IMR-90 (cell line): Measurements from ENCODE around the gene RPAP2. TPM values are rescaled to one million over a fixed set of nuclear protein-coding genes. Genes with fewer than 3 reads are reported as not detected.

ENCODE experiments used
- ATAC-seq: fragments of 200-7000 bp; cut with Tn5 transposase; 2 replicates; pipeline ENCODE4 v1.9.1; 2020; ENCODE audit warnings: low read depth, mild to moderate bottlenecking, moderate library complexity
- BruUV-seq: library from RNA; stranded (reverse); fragments of 400-500 nt; replicated peaks from 2 replicates; lab custom pipeline; 2021; lab: Mats Ljungman, UMichigan
- CTCF ChIA-PET: fragments of 300-600 bp; formaldehyde crosslinking; extraction: SDS; loops from one replicate; lab custom pipeline; 2021; ENCODE audit warnings: antibody characterized with exemption; lab: Yijun Ruan, JAX
- POLR2A ChIA-PET: fragments of 300-600 bp; sonication (Branson Sonifier 250); formaldehyde crosslinking; loops from one replicate; lab custom pipeline; 2022; ENCODE audit warnings: antibody characterized with exemption; ENCODE audit not compliant: unreplicated experiment; lab: Charles Lee
- DNase-seq: peaks from one replicate; pipeline ENCODE4 v3.0.0; 2013
- H2AFZ ChIP-seq: replicated peaks from 2 replicates; pipeline ENCODE3; 2013; ENCODE audit warnings: low read length, mild to moderate bottlenecking; ENCODE audit not compliant: poor library complexity
- H2AK5ac ChIP-seq: 2 replicates; pipeline ENCODE4 v1.6.1; 2013; ENCODE audit warnings: low read depth, low read length, inconsistent platforms
- H2AK9ac ChIP-seq: replicated peaks from 2 replicates; pipeline ENCODE3; 2013; ENCODE audit warnings: mild to moderate bottlenecking, low read depth, low read length, moderate library complexity; ENCODE audit not compliant: poor library complexity
- H2BK120ac ChIP-seq: 2 replicates; pipeline ENCODE4 v1.6.1; 2013; ENCODE audit warnings: low read depth, low read length, inconsistent platforms
- H2BK15ac ChIP-seq: 3 replicates; pipeline ENCODE4 v1.6.1; 2013; ENCODE audit warnings: low read depth, low read length, inconsistent platforms
- H2BK20ac ChIP-seq: 2 replicates; pipeline ENCODE4 v1.6.1; 2013; ENCODE audit warnings: low read depth, mild to moderate bottlenecking, inconsistent platforms, low read length, moderate library complexity
- H2BK5ac ChIP-seq: 2 replicates; pipeline ENCODE4 v1.6.1; 2013; ENCODE audit warnings: mild to moderate bottlenecking, low read depth, low read length, inconsistent platforms; ENCODE audit not compliant: poor library complexity, severe bottlenecking
- H3K14ac ChIP-seq: replicated peaks from 2 replicates; pipeline ENCODE4 v1.6.1; 2013; ENCODE audit warnings: low read depth, low read length, inconsistent platforms
- H3K18ac ChIP-seq: 2 replicates; pipeline ENCODE4 v1.6.1; 2013; ENCODE audit warnings: low read depth, low read length, control low read depth
- H3K23ac ChIP-seq: 2 replicates; pipeline ENCODE4 v1.6.1; 2013; ENCODE audit warnings: low read depth, low read length, inconsistent platforms
- H3K27ac ChIP-seq: 2 replicates; pipeline ENCODE4 v1.5.1; 2013; ENCODE audit warnings: mild to moderate bottlenecking, control low read depth, low read length; ENCODE audit not compliant: insufficient read depth
- H3K27me3 ChIP-seq: 2 replicates; pipeline ENCODE4 v1.6.1; 2013; ENCODE audit warnings: low read length; ENCODE audit not compliant: control insufficient read depth, insufficient read depth
- H3K36me3 ChIP-seq: 2 replicates; pipeline ENCODE4 v1.6.1; 2013; ENCODE audit warnings: low read length, mixed read lengths; ENCODE audit not compliant: control insufficient read depth, insufficient read depth
- H3K4ac ChIP-seq: 2 replicates; pipeline ENCODE4 v1.6.1; 2013; ENCODE audit warnings: low read depth, low read length, inconsistent platforms
- H3K4me1 ChIP-seq: 2 replicates; pipeline ENCODE4 v1.6.1; 2013; ENCODE audit warnings: low read length, mixed read lengths; ENCODE audit not compliant: control insufficient read depth, insufficient read depth
- H3K4me2 ChIP-seq: 2 replicates; pipeline ENCODE4 v1.6.1; 2013; ENCODE audit warnings: low read depth, mild to moderate bottlenecking, control low read depth, low read length, moderate library complexity
- H3K4me3 ChIP-seq: 2 replicates; pipeline ENCODE4 v1.5.1; 2013; ENCODE audit warnings: low read depth, mild to moderate bottlenecking, control low read depth, low read length, moderate library complexity; ENCODE audit not compliant: insufficient read depth
- H3K56ac ChIP-seq: 2 replicates; pipeline ENCODE4 v1.6.1; 2013; ENCODE audit warnings: low read length, inconsistent platforms; ENCODE audit not compliant: insufficient read depth; ENCODE audit errors: extremely low read depth
- H3K79me1 ChIP-seq, 2 experiments: 2 replicates each; pipeline ENCODE4 v1.6.1; 2013; ENCODE audit warnings: low read length in 2 of 2, inconsistent platforms in 1 of 2, low read depth in 1 of 2
- H3K9ac ChIP-seq: 2 replicates; pipeline ENCODE4 v1.6.1; 2013; ENCODE audit warnings: low read depth, low read length, control low read depth
- H3K9me1 ChIP-seq: 2 replicates; pipeline ENCODE4 v1.6.1; 2013; ENCODE audit warnings: low read length, inconsistent platforms; ENCODE audit not compliant: insufficient read depth
- H3K9me3 ChIP-seq: 2 replicates; pipeline ENCODE4 v1.6.1; 2013; ENCODE audit warnings: low read length; ENCODE audit not compliant: control insufficient read depth, insufficient read depth
- H4K20me1 ChIP-seq: 2 replicates; pipeline ENCODE4 v1.6.1; 2013; ENCODE audit warnings: low read length, inconsistent platforms; ENCODE audit not compliant: insufficient read depth
- H4K5ac ChIP-seq: 2 replicates; pipeline ENCODE4 v1.6.1; 2013; ENCODE audit warnings: mild to moderate bottlenecking, low read depth, low read length, control low read depth
- H4K8ac ChIP-seq, 2 experiments: 2 replicates each; pipeline ENCODE4 v1.6.1; 2013; ENCODE audit warnings: low read depth in 2 of 2, low read length in 2 of 2, control low read depth in 1 of 2, inconsistent platforms in 1 of 2
- H4K91ac ChIP-seq: 2 replicates; pipeline ENCODE4 v1.6.1; 2013; ENCODE audit warnings: low read depth, low read length, inconsistent platforms; ENCODE audit not compliant: insufficient read depth
- CEBPB ChIP-seq: IDR thresholded peaks from 2 replicates; pipeline ENCODE4 v1.6.1; 2012; ENCODE audit warnings: low read depth, low read length, improper control_type of control experiment
- NFE2L2 ChIP-seq: fragments of 150-350 bp; IDR thresholded peaks from 2 replicates; pipeline ENCODE4 v1.6.1; 2016; ENCODE audit warnings: low read depth, mild to moderate bottlenecking, low read length
- RAD21 ChIP-seq: IDR thresholded peaks from 2 replicates; pipeline ENCODE4 v1.6.1; 2012; ENCODE audit warnings: low read length, improper control_type of control experiment
- RCOR1 ChIP-seq: IDR thresholded peaks from 2 replicates; pipeline ENCODE4 v1.6.1; 2012; ENCODE audit warnings: mild to moderate bottlenecking, low read length, improper control_type of control experiment; ENCODE audit not compliant: insufficient replicate concordance
- SMC3 ChIP-seq: fragments of 150-350 bp; IDR thresholded peaks from 2 replicates; pipeline ENCODE4 v1.6.1; 2016; ENCODE audit warnings: low read depth, mild to moderate bottlenecking, antibody characterized with exemption, low read length, moderate library complexity
- WGBS, 2 experiments: methylation state at CpG; one replicate each; pipeline versions ENCODE4 v1.1.5 to v1.1.7; 2013; ENCODE audit warnings: missing lambda C conversion rate in 2 of 2; ENCODE audit not compliant: insufficient read length in 1 of 2; ENCODE audit errors: extremely low coverage in 2 of 2; 5-methylcytosine and 5-hydroxymethylcytosine counted together
- dilution Hi-C: fragments of 300-500 bp; cut with HindIII; formaldehyde crosslinking; loops from one replicate; pipeline ENCODE4 v1.14.3; 2018; ENCODE audit warnings: low sequenced_read_pairs; ENCODE audit not compliant: unreplicated experiment
- in situ Hi-C: fragments of 300-500 bp; cut with MboI; formaldehyde crosslinking; loops from 3 replicates; pipeline ENCODE4 v1.14.3; 2019; ENCODE audit warnings: low sequenced_read_pairs, inconsistent platforms, mixed read lengths
- intact Hi-C: fragments of 100-400 bp; cut with micrococcal nuclease; formaldehyde crosslinking; loops from 2 replicates; pipeline ENCODE4 v1.10.0; 2022
- polyA plus RNA-seq, 3 experiments: library from polyadenylated mRNA; depleted of rRNA; stranded (reverse); fragments of >200 nt; gene quantifications; 2 replicates each; pipeline ENCODE4 v1.2.3, GENCODE V29; 2012; ENCODE audit warnings: low replicate concordance in 1 of 3
- total RNA-seq: library from RNA; depleted of rRNA; stranded (reverse); fragments of >200 nt; gene quantifications from 2 replicates; pipeline ENCODE4 v1.2.3, GENCODE V29; 2012
- TF ChIP-seq, protein P1 (sequence below): conservative IDR thresholded peaks from 2 replicates; pipeline ENCODE4 v1.5.1; 2012; ENCODE audit warnings: mild to moderate bottlenecking, low read depth, low read length, improper control_type of control experiment

The RPAP2 gene
- total and polyA plus RNA-seq, 2 of the 4 experiments (the other 2 are of a cell fraction) = 7.1 to 13.6 TPM

DNA sequence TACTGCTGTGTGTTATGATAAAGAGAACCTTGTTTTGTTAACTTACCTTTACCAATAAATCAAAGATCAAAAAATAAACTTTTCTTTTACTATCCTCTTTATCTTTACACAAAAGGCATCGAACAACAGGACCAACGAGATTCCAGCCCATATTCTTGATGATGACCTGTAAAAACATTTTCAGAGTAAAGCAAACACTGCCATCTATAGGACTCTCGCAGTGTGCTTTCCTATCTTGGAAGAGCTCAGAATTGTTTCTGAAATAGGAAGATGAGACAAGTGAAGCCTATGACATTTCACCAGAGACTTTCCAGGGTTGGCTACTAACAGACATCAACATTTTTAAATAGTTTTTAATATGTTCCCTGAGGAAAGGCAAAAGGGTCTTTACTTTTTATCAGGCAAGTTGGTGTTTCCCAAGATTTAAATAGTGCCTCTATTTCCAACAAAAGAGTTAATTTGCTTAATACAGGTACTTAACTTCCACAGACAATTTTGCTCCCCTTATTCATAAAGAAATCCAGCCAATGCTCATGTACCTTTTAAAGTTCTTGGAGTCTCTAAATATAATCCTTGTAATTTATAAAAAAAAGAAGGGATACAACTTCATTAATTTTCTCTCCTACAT is 7.4 kb upstream of the RPAP2 start:
- no peak overlapping the region for H3K4me3 ChIP-seq
- H4K8ac ChIP-seq = no peak overlapping the region
- WGBS, 2 experiments = no CpG with 5 or more reads among the region's 3 CpGs
- H3K36me3 ChIP-seq = peaks cover 9% of the 10 kb centered on the region
- H2BK5ac ChIP-seq = no peak overlapping the region
- no peak overlapping the region for H3K14ac ChIP-seq
- no TSS peak for BruUV-seq
- no peak overlapping the region for H3K18ac ChIP-seq
- no peaks in the 10 kb centered on the region for H3K9me3 ChIP-seq
- no peak overlapping the region for H2AK5ac ChIP-seq
- intact Hi-C loops (loop anchor here (1.0 to 10.0 kb wide), 4 partner anchors 294 to 1007 kb away; no protein-coding TSS in a partner anchor), in situ Hi-C loops (loop anchor here (5.0 to 10.0 kb wide), 2 partner anchors 294 to 777 kb away; no protein-coding TSS in a partner anchor), dilution Hi-C loops (no loop called here)
- H3K4ac ChIP-seq = no peak overlapping the region
- H3K9me1 ChIP-seq = no peaks in the 10 kb centered on the region
- no peaks in the 10 kb centered on the region for H3K27me3 ChIP-seq
- no peak overlapping the region for H2BK120ac ChIP-seq
- peaks cover 2 to 3% of the 10 kb centered on the region in 2 experiments; a peak in 1 of 4 replicates for H3K79me1 ChIP-seq
- no peak overlapping the region for H3K27ac ChIP-seq
- peak; percentile 92 for ATAC-seq
- H3K4me1 ChIP-seq = no peaks in the 10 kb centered on the region
- no peak overlapping the region for H2AFZ ChIP-seq
- no peak overlapping the region for H3K56ac ChIP-seq
- H2BK20ac ChIP-seq = no peak overlapping the region
- no peak overlapping the region for H3K9ac ChIP-seq
- H4K91ac ChIP-seq = no peak overlapping the region
- ChIA-PET CTCF (interaction anchor here (0.5 to 2.5 kb wide), 16 partner anchors 10 to 1013 kb away, joined by 3 to 29 read pairs (median 4); no protein-coding TSS in a partner anchor), POLR2A (no interaction called here)
- no peak overlapping the region for H3K23ac ChIP-seq
- peak; percentile 77 for DNase-seq
- H3K4me2 ChIP-seq = no peak overlapping the region
- no peaks in the 10 kb centered on the region for H4K20me1 ChIP-seq
- H2BK15ac ChIP-seq = no peak overlapping the region
- no peak overlapping the region for H4K5ac ChIP-seq
- no peak overlapping the region for H2AK9ac ChIP-seq
- TF ChIP-seq RCOR1 = no peak
- TF ChIP-seq, protein P1, sequence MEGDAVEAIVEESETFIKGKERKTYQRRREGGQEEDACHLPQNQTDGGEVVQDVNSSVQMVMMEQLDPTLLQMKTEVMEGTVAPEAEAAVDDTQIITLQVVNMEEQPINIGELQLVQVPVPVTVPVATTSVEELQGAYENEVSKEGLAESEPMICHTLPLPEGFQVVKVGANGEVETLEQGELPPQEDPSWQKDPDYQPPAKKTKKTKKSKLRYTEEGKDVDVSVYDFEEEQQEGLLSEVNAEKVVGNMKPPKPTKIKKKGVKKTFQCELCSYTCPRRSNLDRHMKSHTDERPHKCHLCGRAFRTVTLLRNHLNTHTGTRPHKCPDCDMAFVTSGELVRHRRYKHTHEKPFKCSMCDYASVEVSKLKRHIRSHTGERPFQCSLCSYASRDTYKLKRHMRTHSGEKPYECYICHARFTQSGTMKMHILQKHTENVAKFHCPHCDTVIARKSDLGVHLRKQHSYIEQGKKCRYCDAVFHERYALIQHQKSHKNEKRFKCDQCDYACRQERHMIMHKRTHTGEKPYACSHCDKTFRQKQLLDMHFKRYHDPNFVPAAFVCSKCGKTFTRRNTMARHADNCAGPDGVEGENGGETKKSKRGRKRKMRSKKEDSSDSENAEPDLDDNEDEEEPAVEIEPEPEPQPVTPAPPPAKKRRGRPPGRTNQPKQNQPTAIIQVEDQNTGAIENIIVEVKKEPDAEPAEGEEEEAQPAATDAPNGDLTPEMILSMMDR = peak; percentile 87
- TF ChIP-seq CEBPB = no peak
- peak; percentile 85 for TF ChIP-seq RAD21
- peak; percentile 91 for TF ChIP-seq SMC3
- TF ChIP-seq NFE2L2 = no peak
